Heart left ventricle (tissue), 16 donors: ENCODE measurements around the gene FBXO36. TPM values are rescaled to one million over a fixed set of nuclear protein-coding genes. Genes with fewer than 3 reads are reported as not detected.

Experiments used
- ATAC-seq, 4 donors: fragments of 200-7000 bp; cut with Tn5 transposase; one replicate each; pipeline ENCODE4 v1.9.1; 2020 to 2022; ENCODE audit warnings: moderate library complexity in 4 of 4, mild to moderate bottlenecking in 3 of 4, moderate number of reproducible peaks in 1 of 4
- DNase-seq, 5 donors: peaks; one replicate each; pipeline ENCODE4 v3.0.0-alpha.2; 2020
- H3K27ac ChIP-seq, 12 donors: fragments of 200-600 bp; sonication (generic) in 4 of 12; one replicate each; pipeline versions ENCODE4 v1.5.0 to v1.8.0; 2016 to 2022; ENCODE audit warnings: mild to moderate bottlenecking in 2 of 12
- H3K27me3 ChIP-seq, 9 donors: fragments of 200-600 bp; sonication (generic) in 2 of 9; one replicate each; pipeline versions ENCODE4 v1.5.1 to v1.8.0; 2016 to 2022; ENCODE audit warnings: mild to moderate bottlenecking in 3 of 9
- H3K36me3 ChIP-seq, 9 donors: fragments of 200-600 bp; sonication (generic) in 2 of 9; one replicate each; pipeline versions ENCODE4 v1.5.0 to v1.8.0; 2018 to 2022; ENCODE audit warnings: mild to moderate bottlenecking in 2 of 9
- H3K4me1 ChIP-seq, 12 donors: fragments of 200-600 bp; sonication (generic) in 4 of 12; one replicate each; pipeline versions ENCODE4 v1.5.0 to v1.8.0; 2016 to 2022; ENCODE audit warnings: mild to moderate bottlenecking in 3 of 12
- H3K4me3 ChIP-seq, 12 donors: fragments of 200-600 bp; sonication (generic) in 4 of 12; one replicate each; pipeline versions ENCODE4 v1.5.0 to v1.8.0; 2017 to 2022; ENCODE audit warnings: mild to moderate bottlenecking in 9 of 12, moderate library complexity in 4 of 12
- H3K9me3 ChIP-seq, 12 donors: fragments of 200-600 bp; sonication (generic) in 4 of 12; one replicate each; pipeline versions ENCODE4 v1.5.0 to v1.8.0; 2016 to 2022; ENCODE audit warnings: mild to moderate bottlenecking in 1 of 12
- CTCF ChIP-seq, 12 donors: fragments of 200-600 bp; sonication (generic) in 4 of 12; IDR thresholded peaks; one replicate each; pipeline versions ENCODE4 v1.5.0 to v1.8.0; 2018 to 2022; ENCODE audit warnings: antibody characterized with exemption in 12 of 12, mild to moderate bottlenecking in 5 of 12
- POLR2A ChIP-seq, 2 donors: fragments of 450-650 bp; IDR thresholded peaks; one replicate each; pipeline ENCODE4 v1.6.1; 2017; ENCODE audit warnings: antibody characterized with exemption in 2 of 2, mild to moderate bottlenecking in 2 of 2, moderate library complexity in 2 of 2
- WGBS, 4 donors: extraction: QIAGEN DNeasy Blood & Tissue Kit in 2 of 4; methylation state at CpG; one replicate each; pipeline versions ENCODE4 v1.1.5 to v1.1.7; 2013 to 2018; 5-methylcytosine and 5-hydroxymethylcytosine counted together
- intact Hi-C, 10 donors: fragments of 100-400 bp; cut with DNase I; formaldehyde crosslinking; loops; one replicate each; pipeline versions ENCODE4 v1.11.1 to v1.14.2; 2022
- polyA plus RNA-seq, 2 donors: library from polyadenylated mRNA; stranded (reverse); fragments of 200-250 nt; gene quantifications; one replicate each; pipeline ENCODE4 v1.2.3, GENCODE V29; 2013
- total RNA-seq, 9 donors: library from RNA; depleted of rRNA in 2 of 9; stranded (reverse); fragments of >200 nt in 2 of 9; fragmentation: NEBNext Ultra II Directional in 3 of 9; extraction: Animal tissue kit (Norgen Biotek cat#: 25700) in 3 of 9; gene quantifications; one replicate each; pipeline versions ENCODE4 v1.1.0 to v1.2.4, GENCODE V29; 2016 to 2023
- donor health status: ischemic (EF 13 %, LVEDD 7.1; RV severe dilation, severe dysfunction).
- donor health status: healthy with polysubstance abuse.
- donor health status: DM: no; HTN: yes; CAD: no.
- donor health status: DM: no; HTN: no; CAD: no.
- donor health status: ischemic (EF 25% LVEDD 6.9; RV normal size, moderate dysfunction).
- donor health status: ischemic (EF 25% LVEDD 5.7; RV mildly dilated, moderate dysfunction).
- donor health status: healthy.
- donor health status: DM: yes; HTN: yes; CAD: no.
- donor health status: ischemic (EF 35%, LVEDD 5.7; RV mildly dilated, moderate dysfunction).
- donor health status: nonischemic (EF 11% LVEDD 7.7; RV severe dilation, severe dysfunction).
- donor health status: DM: yes; HTN: yes; CAD: no.
- donor health status: PGD.
- donor health status: ischemic (EF 29% LVEDD 5.4; RV normal size, mild dysfunction).
- donor health status: nonischemic (EF 23%, LVEDD 6.1; RV moderate dilation, normal function).

The FBXO36 gene
- total and polyA plus RNA-seq, 11 donors: 0.23 to 1.9 (median 1.1) TPM

GRCh38 chr2:229884775-229885699, 37.3 kb upstream of the FBXO36 start:
- H3K27me3 ChIP-seq: no peaks in the 10 kb centered on the region
- no peak overlapping the region for H3K27ac ChIP-seq
- no peaks in the 10 kb centered on the region for H3K9me3 ChIP-seq
- H3K4me1 ChIP-seq: peaks cover 0 to 48% (median 18%) of the 10 kb centered on the region in 12 donors
- H3K4me3 ChIP-seq: no peak overlapping the region
- H3K36me3 ChIP-seq: peaks cover 0 to 27% (median 5%) of the 10 kb centered on the region in 9 donors
- intact Hi-C loops: no loop called here
- TF ChIP-seq POLR2A (IDR thresholded peaks at IDR 0.05) (no peak), CTCF (IDR thresholded peaks at IDR 0.05) (no peak)
- DNase-seq: no peak
- WGBS, 4 donors: 84 to 89% (median 88%) methylated on average over 5 of the region's 5 CpGs
- peak in 2 of 4 donors; percentile 21 to 24 for ATAC-seq

GRCh38 chr2:229887441-229887840, 34.9 kb upstream of the FBXO36 start:
- 76 to 94% (median 85%) methylated on average over 1 of the region's 1 CpG for WGBS, 4 donors
- no peaks in the 10 kb centered on the region for H3K27me3 ChIP-seq
- H3K36me3 ChIP-seq: peaks cover 0 to 32% (median 0%) of the 10 kb centered on the region in 9 donors
- no peak for ATAC-seq
- no peaks in the 10 kb centered on the region for H3K9me3 ChIP-seq
- DNase-seq: no peak
- intact Hi-C loops: no loop called here
- no peak overlapping the region for H3K4me3 ChIP-seq
- H3K27ac ChIP-seq: no peak overlapping the region
- peaks cover 0 to 50% (median 18%) of the 10 kb centered on the region in 12 donors for H3K4me1 ChIP-seq
- no peak for TF ChIP-seq CTCF (IDR thresholded peaks at IDR 0.05)
- TF ChIP-seq POLR2A (IDR thresholded peaks at IDR 0.05): no peak

GRCh38 chr2:229888031-229888430, 34.3 kb upstream of the FBXO36 start:
- no peak for ATAC-seq
- Histone ChIP-seq H3K4me1 (peaks cover 0 to 51% (median 19%) of the 10 kb centered on the region in 12 donors), H3K27ac (no peak overlapping the region), H3K36me3 (peaks cover 0 to 32% (median 0%) of the 10 kb centered on the region in 9 donors), H3K4me3 (no peak overlapping the region), H3K27me3 (no peaks in the 10 kb centered on the region), H3K9me3 (no peaks in the 10 kb centered on the region)
- no peak for DNase-seq
- intact Hi-C loops: no loop called here
- TF ChIP-seq POLR2A (IDR thresholded peaks at IDR 0.05) (no peak), CTCF (IDR thresholded peaks at IDR 0.05) (no peak)
- 98 to 100% (median 98%) methylated on average over 1 of the region's 1 CpG for WGBS, 4 donors

- DNase-seq (no peak), ATAC-seq (no peak)
- no peaks in the 10 kb centered on the region for H3K9me3 ChIP-seq
- H3K36me3 ChIP-seq: peaks cover 0 to 32% (median 0%) of the 10 kb centered on the region in 9 donors
- H3K27ac ChIP-seq: no peak overlapping the region
- intact Hi-C loops: no loop called here
- H3K27me3 ChIP-seq: no peaks in the 10 kb centered on the region
- H3K4me3 ChIP-seq: no peak overlapping the region
- TF ChIP-seq CTCF (IDR thresholded peaks at IDR 0.05): no peak
- no peak for TF ChIP-seq POLR2A (IDR thresholded peaks at IDR 0.05)
- peaks cover 0 to 56% (median 19%) of the 10 kb centered on the region in 12 donors for H3K4me1 ChIP-seq
- 86 to 97% (median 88%) methylated on average over 2 of the region's 2 CpGs for WGBS, 4 donors
These were observed 33.3 kb upstream of the FBXO36 start for GRCh38 chr2:229889023-229889422.
